Activated CD8-positive, alpha-beta memory T cell treated with anti-CD3 and anti-CD28 coated beads for 4 hours (primary cell): ENCODE results near the gene CTRB1.
"Not testable (repeated sequence)": the region's sequence is repeated elsewhere in the genome, so short reads cannot be mapped to it uniquely, and the experiment has no call there.

Experiments used
- DNase-seq, 2 donors: peaks; one replicate each; pipeline ENCODE4 v3.0.0-alpha.2; 2020; ENCODE audit warnings: low read depth in 2 of 2

Gene CTRB1

GRCh38 chr16:75240633-75241032 is 21.8 kb downstream of the CTRB1 start:
- not testable (repeated sequence) for DNase-seq

DNA sequence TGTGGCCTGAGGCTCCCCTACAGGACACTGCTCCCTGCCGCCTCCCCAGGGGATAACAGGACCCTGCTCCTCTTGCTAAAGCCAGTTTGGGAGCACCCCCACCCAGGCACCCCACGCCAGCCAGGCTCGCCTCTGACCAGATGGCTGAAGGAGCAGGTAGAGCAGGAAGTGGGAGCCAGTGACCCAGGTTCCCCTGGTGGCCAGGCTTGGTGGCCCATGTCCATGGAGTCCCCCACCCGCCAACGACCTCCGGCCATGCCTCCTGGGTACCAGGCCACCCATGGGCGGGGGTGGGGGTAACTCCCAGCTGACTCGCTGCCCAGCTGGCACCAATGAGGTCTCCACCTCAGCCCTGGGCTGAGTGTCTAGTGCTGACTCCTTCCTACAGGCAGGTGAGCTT is 22.6 kb downstream of the CTRB1 start:
- DNase-seq: no peak

- no peak for DNase-seq
Observed at GRCh38 chr16:75241955-75242354, 23.2 kb downstream of the CTRB1 start.

- DNase-seq: not testable (repeated sequence)
Observed at GRCh38 chr16:75242436-75243078, 23.8 kb downstream of the CTRB1 start.

GRCh38 chr16:75243667-75244224 is 25.0 kb downstream of the CTRB1 start:
- DNase-seq: no peak

DNA sequence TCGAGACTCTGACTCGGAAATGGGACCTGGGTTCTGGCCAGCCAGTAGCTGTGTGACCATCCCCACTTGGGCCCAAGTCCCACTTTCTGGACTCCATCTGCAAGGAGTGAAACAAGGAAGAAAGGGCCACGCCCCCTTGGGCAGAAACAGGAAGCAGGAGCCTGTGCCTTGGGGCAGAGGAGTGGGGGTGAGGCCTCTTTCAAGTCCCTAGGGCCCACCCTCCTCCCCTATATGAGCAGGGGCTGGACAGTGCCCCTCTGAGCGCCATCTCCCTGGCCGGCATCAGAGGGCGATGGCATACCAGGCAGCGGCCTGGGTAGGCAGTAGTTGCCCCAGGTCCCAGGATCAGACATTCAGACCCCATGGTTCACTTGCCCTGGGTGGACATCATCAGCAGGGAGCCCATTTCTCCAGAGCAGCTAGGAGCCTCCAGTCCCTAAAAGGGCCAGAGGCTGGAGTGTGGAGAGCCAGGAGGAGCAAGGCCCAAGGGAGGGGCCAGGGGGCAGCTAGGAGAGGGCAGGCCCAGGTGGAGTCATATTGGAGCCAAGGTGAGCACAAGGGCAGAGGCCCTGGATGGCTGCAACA is 25.5 kb downstream of the CTRB1 start:
- DNase-seq: no peak

- DNase-seq: no peak
Observed at GRCh38 chr16:75244844-75245758, 26.3 kb downstream of the CTRB1 start.

DNA sequence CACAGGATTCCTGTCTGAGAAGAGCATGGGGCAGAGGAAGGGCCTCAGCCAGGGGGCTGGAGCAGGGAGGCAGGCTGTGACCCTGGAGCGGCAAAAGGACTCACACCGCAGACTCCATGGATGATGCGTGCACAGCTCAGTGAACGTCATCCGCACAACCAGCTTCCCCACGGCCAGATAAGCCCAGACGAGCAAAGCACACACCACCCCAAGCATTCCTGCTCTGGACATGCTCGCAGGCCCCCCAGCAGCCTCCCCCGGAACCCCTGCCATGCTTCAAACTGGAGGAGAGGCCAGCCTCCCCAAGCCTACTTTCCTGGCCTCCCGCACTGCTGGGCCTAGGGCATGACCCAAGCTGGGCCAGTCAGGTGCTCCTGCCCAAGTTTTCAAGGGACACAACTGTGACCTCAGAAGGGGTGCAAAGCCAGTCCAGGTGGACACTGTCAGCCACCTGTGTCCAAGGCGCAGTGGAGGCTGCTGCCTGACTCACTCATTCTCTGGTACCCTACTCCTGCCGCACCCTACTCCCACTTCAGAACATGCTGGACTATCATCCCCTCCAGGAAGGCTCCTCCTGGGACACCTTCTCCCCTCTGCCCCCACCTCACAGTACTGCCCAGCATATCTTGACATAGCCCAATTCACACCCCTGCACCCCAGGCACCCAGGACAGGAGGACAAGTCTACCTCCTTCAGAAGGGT is 27.9 kb downstream of the CTRB1 start:
- no peak for DNase-seq

DNA sequence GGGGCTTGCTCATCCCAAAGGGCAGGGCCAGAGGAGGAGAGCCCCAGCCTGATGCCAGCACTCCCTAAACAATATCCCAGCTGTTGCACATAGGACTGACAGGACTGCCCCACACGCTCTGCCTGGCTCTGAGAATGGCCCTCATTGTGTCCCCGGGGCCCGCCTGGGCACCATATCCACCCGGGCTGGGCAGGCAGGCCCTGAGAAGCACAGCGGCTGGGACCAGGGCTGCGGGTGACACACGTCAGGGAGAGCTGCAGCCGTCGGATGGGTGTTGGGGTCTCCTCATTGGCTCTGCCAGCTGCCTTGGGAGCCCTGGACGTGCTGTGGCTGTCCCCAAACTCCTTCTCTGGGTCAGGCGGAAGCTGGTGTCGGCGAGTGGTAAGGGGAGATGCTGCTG is 28.5 kb downstream of the CTRB1 start:
- DNase-seq: no peak

DNA sequence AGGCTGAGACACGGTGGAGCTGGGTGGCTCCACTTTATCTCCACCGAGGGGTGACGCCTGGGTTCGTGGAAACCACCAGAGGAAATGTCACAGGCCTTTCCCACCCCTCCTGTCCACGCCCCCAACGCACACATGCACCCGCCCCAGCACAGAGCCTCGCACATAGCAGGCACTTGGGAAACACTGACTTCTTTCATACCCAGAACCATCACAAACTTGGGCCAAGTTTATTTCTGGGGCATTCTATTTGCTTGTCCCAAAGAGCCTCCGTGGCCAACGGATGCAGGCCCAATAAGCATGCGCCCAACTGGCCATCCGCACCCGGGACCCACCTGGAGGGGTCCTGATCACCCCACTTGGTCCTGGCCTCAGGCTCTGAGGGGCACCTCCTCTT is 29.4 kb downstream of the CTRB1 start:
- DNase-seq: no peak

GRCh38 chr16:75248536-75249380 is 30.0 kb downstream of the CTRB1 start:
- no peak for DNase-seq

DNA sequence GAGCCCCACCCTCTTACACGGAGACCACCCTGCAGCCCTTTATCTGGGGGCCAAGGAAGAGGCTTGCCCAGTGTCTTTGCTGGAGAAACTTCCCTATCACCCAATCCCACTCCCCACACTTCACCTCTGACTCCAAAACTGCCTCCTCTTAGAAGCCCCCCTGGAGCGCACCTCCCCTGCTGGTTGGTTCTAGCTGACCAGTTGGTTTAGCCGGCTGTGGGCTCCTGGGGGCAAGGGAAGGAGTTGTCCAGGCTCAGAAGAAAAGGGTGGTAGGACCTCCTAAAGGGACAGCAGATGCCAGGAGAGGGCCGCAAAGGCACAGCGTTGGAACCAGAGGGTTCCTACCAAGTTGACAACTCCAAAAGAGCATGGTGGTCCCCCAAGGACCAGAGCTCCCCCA is 30.7 kb downstream of the CTRB1 start:
- DNase-seq: no peak

DNA sequence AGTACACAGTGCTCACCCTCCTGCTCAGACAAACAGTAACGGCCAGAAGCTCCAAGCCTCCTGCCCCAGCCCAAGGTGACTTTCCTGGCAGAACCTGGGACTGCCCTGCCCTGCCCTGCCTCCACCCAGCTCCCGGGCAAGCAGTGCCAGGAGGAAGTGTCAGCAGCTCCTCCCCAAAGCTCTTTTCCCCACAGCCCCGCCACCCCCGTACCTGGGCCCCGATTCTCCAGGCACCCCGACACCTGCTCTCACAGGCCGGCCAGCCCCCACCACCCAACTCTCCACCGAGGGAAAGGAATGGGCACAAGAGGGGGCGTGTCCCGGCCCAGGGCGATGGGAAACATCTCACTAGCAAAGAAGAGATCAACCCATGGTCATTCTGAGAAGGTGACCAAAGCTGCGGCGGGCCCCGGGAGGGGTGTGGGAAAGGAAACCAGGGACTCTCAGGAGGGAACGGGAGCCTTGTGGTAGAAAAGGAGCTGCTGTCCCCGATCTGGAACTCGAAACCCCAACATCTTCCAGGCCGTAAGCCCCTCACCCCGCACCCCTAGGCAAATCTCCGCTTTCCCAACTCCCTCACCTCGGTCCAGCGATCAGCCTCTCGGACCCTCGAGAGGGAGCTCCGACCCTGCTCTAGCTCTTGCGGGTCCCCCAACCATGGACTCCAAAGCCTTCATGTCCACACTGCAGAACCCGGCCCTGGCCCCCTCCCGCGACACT is 31.5 kb downstream of the CTRB1 start:
- no peak for DNase-seq

DNA sequence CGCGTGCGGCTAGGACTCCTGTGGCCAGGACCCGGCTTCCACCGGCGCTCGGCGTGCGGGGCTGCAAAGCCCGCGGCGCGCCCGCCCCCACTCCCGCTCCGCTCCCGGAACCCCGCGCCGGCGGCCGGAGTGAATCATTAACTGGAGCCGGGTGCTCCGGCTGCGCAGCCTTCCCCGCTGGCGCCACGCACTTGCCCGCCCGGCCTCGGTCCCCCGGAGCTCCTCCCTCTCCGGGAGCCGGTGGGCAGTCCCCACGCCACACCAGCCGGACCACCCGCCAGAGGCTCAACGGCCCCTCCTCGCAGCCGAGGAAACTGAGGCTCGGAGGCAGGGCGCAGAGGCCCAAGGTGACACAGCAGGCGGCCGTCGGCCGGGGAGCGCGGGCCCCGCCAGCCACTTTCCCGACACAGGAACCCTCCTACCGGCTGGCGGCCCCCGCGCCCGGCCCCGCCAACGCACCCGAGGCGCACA is 32.1 kb downstream of the CTRB1 start:
- no peak for DNase-seq

GRCh38 chr16:75251280-75252048 is 32.7 kb downstream of the CTRB1 start, which contains the start of gene BCAR1:
Gene BCAR1 (minus strand): TSS chr16:75251624. CDS start chr16:75251482, 142 bp downstream.
- no peak for DNase-seq

DNA sequence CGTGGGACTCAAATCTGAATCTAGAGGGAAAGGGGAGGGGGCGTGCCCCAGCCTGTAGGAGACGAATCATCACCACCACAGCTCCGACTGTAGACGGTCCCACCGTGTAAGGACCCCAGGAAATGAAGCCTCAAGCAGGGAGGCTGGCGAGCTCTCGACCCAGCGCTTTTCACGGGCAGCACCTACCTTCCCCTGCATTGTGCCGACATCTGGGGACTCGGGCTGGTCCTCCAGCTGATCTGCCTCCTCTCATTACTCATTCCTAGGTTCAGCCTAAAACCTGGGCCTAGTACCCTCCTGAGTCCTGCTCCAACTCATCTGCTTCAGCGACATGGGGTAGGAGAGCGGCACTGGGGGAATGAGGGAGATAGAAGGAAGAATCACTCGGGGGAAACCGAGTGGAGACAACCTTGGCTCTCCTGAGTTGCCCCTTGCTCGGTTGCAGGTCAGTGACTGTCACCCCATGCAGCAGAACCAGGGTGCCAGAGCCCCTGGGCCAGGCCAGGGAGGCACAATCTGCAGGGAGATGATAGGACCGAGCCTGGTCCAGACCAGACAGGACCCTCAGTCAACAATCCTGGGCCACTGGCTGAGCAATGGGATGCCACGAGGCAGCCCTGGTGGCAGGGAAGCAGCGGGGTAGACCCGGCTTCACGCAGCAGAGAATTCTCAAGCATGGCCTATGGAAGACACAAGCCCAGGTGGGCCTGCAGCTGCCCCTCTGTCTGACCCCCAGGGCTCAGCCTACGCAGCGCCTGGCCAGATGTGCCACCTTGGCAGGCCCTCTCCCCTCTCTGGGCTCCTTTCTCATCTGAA is 33.5 kb downstream of the CTRB1 start:
- no peak for DNase-seq

DNA sequence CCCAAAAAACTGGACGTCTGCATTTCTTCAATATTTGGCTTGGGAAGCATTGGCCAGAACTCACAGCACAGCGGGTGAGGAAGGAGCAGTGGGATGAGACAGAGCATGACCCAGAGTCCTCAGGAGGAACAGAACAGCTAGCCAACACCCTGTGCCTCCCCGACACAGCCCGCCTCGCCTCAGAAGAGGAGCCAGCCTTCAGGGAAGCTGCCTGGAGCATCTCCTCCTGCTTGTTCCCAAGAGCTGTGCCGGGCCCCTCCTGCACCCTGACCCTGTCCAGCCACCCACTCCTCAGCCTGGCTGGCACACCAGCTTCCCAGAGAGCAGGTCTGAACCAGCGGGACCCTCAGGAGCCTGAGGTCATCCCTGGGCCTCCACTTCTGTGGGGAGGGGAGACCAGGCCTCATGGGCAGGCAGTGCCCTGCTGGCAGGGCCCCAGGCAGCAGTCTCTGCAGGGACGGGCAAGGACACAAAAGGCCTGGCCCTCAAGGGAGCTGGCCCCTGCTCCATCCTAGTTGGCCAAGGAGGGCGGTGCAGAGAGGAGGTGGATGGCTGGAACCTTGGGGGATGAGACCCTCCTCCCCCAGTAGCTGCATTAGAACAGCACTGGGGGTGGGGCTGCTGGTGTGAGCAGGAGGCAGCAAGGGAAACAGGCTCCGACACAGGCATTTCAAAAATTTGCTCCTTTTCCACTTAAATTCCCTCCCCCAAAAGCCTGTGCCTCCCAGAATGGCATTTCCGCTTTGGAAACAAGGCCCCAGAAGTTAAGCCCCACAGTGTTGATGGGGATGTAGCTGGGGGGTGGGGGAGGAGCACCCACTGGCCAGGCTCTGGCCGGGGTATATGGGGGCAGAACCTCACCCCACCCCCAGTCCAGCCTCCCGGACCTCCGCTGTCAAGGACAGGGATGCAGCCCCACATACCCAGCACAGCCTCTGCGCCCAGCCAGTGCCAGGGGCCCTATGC is 34.4 kb downstream of the CTRB1 start:
- DNase-seq: no peak
